Placental pericyte (primary cell): Measurements from ENCODE around the gene UQCC2. TPM values are rescaled to one million over a fixed set of nuclear protein-coding genes. Genes with fewer than 3 reads are reported as not detected.

Source experiments
- small RNA-seq: library from RNA; depleted of rRNA; stranded (forward); fragments of <200 nt; gene quantifications from one replicate; pipeline ENCODE3, GENCODE V24; 2012; ENCODE audit warnings: low replicate concordance
- total RNA-seq: library from RNA; depleted of rRNA; stranded (reverse); fragments of >200 nt; gene quantifications from 2 replicates; pipeline ENCODE4 v1.2.3, GENCODE V29; 2012

UQCC2 gene
- 7.4 and 12.6 TPM in 2 replicates for total RNA-seq

DNA sequence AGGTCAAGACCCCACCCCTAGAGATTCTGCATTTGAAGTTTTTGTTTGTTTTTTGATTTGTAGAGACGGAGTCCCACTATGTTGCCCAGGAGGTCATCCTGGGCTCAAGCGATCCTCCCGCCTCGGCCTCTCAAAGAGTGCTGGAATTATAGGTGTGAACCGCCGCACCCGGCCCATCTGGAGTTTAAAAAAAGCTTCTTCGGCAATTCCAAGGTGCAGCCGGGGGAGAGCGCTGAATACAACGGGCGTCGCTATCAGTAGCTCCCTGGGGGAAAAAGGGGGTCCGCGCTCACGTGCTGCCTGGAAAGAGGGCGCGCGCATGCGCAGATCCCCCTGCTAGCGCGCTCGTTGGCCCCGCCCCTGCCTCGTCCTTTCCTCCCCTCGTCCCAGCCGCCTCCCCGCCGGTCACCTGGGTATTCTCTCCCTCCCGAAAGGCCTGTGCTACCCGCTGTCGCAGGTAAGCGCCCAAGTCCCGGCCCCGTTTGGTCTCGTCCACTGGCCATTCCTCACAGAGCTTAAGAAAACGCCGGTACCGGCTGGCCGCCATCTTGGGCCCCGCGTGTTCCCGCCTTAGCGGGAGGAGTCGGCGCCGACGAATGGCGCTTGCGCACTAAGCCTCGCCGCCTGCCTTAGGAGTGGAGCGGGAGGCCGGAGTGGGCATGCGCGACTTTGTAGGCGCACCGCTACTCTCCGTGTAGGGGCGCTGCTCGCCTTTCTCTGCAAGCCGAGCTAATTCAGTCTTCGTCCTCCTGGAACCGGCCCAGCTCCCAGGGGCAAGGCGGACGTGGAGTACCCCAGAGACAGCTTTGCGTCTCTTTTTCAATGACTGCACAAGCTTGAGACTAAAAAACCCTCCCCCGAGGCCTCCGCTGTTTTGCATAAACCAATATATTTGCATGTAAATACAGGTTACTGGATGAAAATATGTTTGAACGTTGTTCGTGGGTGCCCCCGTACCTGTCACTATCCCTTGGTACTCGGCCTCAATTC lies at the start of gene UQCC2:
Gene UQCC2 (minus strand): TSS at position 561 of the 990 bp plus-strand sequence. CDS start 14 bp downstream, at position 547.

DNA sequence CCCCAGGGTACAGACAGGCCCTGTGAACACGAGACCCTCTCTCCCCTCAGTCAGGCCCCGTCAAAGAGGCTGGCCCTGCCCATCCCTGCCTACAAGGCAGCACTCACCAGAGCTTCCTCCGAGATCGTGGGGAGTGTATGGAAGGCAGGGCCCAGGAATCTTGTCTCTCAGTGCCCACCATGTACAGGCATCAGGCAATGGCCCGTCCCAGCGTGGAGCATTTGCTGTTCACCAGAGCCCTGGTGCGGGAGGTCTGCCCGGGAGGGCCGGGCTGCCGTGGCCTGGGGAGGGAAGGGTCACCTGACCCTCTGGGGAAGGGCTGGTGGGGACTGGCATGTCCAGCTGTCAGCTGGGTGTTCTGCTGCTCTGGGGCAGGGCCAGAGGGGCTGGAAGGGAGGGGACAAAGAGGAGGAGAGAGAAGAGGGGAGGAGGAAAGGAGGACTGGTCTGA lies 35.2 kb upstream of the UQCC2 start, which contains the start of gene IP6K3:
Gene IP6K3 (minus strand): TSS at position 255 of the 450 bp plus-strand sequence. CDS start 11,429 bp downstream, outside the sequence.

Small RNAs within 50 kb of the gene (small RNA-seq; reads per million reads assigned to genes)
- gene MIR3934 = not detected

Other genes with a start within 250 kb of the UQCC2 start
- gene BAK1, start 131.4 kb downstream of the UQCC2 start, total RNA-seq = 19.9 and 28.3 TPM in 2 replicates
- gene ITPR3, start 90.4 kb downstream of the UQCC2 start, total RNA-seq = 19.5 and 47.2 TPM in 2 replicates
- 0.29 and 2.6 TPM in 2 replicates for gene IP6K3, start 35.2 kb upstream of the UQCC2 start, total RNA-seq
- 54.3 and 64.0 TPM in 2 replicates for gene LEMD2, start 77.4 kb upstream of the UQCC2 start, total RNA-seq
- gene MLN, start 92.3 kb upstream of the UQCC2 start, total RNA-seq = not detected in 2 replicates